Trophoblast cell (in vitro differentiated cells and primary cell): ENCODE data around the gene PAX2.

ENCODE experiments used
- DNase-seq, 2 donors: peaks; one replicate each; pipeline ENCODE4 v3.0.0-alpha.2; 2016
- H2AFZ ChIP-seq: 2 replicates; pipeline ENCODE4 v1.6.1; 2013; ENCODE audit warnings: low read length, moderate library complexity, mild to moderate bottlenecking; ENCODE audit not compliant: insufficient read depth, poor library complexity
- H2AK5ac ChIP-seq: 2 replicates; pipeline ENCODE4 v1.6.1; 2013; ENCODE audit warnings: mild to moderate bottlenecking, low read length
- H2BK120ac ChIP-seq: 2 replicates; pipeline ENCODE4 v1.6.1; 2013; ENCODE audit warnings: low read length, mild to moderate bottlenecking, moderate library complexity; ENCODE audit not compliant: insufficient read depth, poor library complexity
- H2BK12ac ChIP-seq: 2 replicates; pipeline ENCODE4 v1.6.1; 2013; ENCODE audit warnings: mild to moderate bottlenecking, low read length, moderate library complexity
- H2BK5ac ChIP-seq: 2 replicates; pipeline ENCODE4 v1.6.1; 2013; ENCODE audit warnings: low read length, low read depth, moderate library complexity, mild to moderate bottlenecking; ENCODE audit not compliant: poor library complexity
- H3K14ac ChIP-seq: 2 replicates; pipeline ENCODE4 v1.6.1; 2013; ENCODE audit warnings: mild to moderate bottlenecking, low read length
- H3K18ac ChIP-seq: 2 replicates; pipeline ENCODE4 v1.6.1; 2013; ENCODE audit warnings: mild to moderate bottlenecking, low read length
- H3K23ac ChIP-seq: 2 replicates; pipeline ENCODE4 v1.6.1; 2013; ENCODE audit warnings: low read length
- H3K27ac ChIP-seq: 2 replicates; pipeline ENCODE4 v1.5.1; 2013; ENCODE audit warnings: low read depth, mild to moderate bottlenecking, inconsistent platforms, low read length, moderate library complexity
- H3K27me3 ChIP-seq: 2 replicates; pipeline ENCODE4 v1.6.1; 2013; ENCODE audit warnings: inconsistent platforms, mild to moderate bottlenecking, low read length, moderate library complexity; ENCODE audit not compliant: insufficient read depth
- H3K36me3 ChIP-seq, 2 experiments: 1 replicate in 1 of 2; 2 replicates in 1 of 2; pipeline ENCODE4 v1.6.1; 2013; ENCODE audit warnings: low read length in 2 of 2, mild to moderate bottlenecking in 2 of 2, moderate library complexity in 1 of 2; ENCODE audit not compliant: insufficient read depth in 2 of 2, control insufficient read depth in 1 of 2
- H3K4ac ChIP-seq: 2 replicates; pipeline ENCODE4 v1.6.1; 2013; ENCODE audit warnings: low read depth, mild to moderate bottlenecking, low read length, moderate library complexity
- H3K4me1 ChIP-seq, 2 experiments: 1 replicate in 1 of 2; 2 replicates in 1 of 2; pipeline ENCODE4 v1.6.1; 2013; ENCODE audit warnings: low read length in 2 of 2, mild to moderate bottlenecking in 2 of 2, moderate library complexity in 1 of 2; ENCODE audit not compliant: insufficient read depth in 2 of 2, control insufficient read depth in 1 of 2
- H3K4me2 ChIP-seq: 2 replicates; pipeline ENCODE4 v1.6.1; 2013; ENCODE audit warnings: inconsistent platforms, mild to moderate bottlenecking, low read length, moderate library complexity
- H3K4me3 ChIP-seq: 2 replicates; pipeline ENCODE4 v1.5.1; 2013; ENCODE audit warnings: mild to moderate bottlenecking, low read depth, low read length, inconsistent platforms
- H3K79me1 ChIP-seq: one replicate; pipeline ENCODE4 v1.6.1; 2013; ENCODE audit warnings: low read length
- H3K79me2 ChIP-seq: 2 replicates; pipeline ENCODE4 v1.6.1; 2013; ENCODE audit warnings: low read length, mild to moderate bottlenecking; ENCODE audit not compliant: control insufficient read depth, insufficient read depth, poor library complexity
- H3K9ac ChIP-seq: 2 replicates; pipeline ENCODE4 v1.6.1; 2013; ENCODE audit warnings: mild to moderate bottlenecking, low read length
- H3K9me3 ChIP-seq: 2 replicates; pipeline ENCODE4 v1.6.1; 2013; ENCODE audit warnings: low read depth, mild to moderate bottlenecking, control low read depth, inconsistent platforms, low read length; ENCODE audit not compliant: insufficient read depth
- H4K12ac ChIP-seq: 2 replicates; pipeline ENCODE4 v1.6.1; 2013; ENCODE audit warnings: low read depth, mild to moderate bottlenecking, low read length, moderate library complexity
- H4K8ac ChIP-seq: 2 replicates; pipeline ENCODE4 v1.6.1; 2013; ENCODE audit warnings: low read depth, mild to moderate bottlenecking, low read length, moderate library complexity
- H4K91ac ChIP-seq: one replicate; pipeline ENCODE4 v1.6.1; 2013; ENCODE audit warnings: low read depth, mild to moderate bottlenecking, low read length, moderate library complexity
- WGBS: extraction: QIAGEN DNeasy Blood & Tissue Kit; methylation state at CpG from one replicate; pipeline ENCODE4 v1.1.7; 2013; ENCODE audit warnings: missing lambda C conversion rate; ENCODE audit not compliant: insufficient read length, insufficient coverage; ENCODE audit errors: extremely low coverage; 5-methylcytosine and 5-hydroxymethylcytosine counted together

Gene PAX2

GRCh38 chr10:100730725-100731406 lies 14.5 kb upstream of the PAX2 start:
- Histone ChIP-seq H2AK5ac (no peak overlapping the region), H3K4me3 (no peak overlapping the region), H3K79me2 (no peaks in the 10 kb centered on the region), H3K79me1 (no peaks in the 10 kb centered on the region), H3K4me1 (peaks cover 0 to 3% of the 10 kb centered on the region in 2 experiments), H3K27ac (no peak overlapping the region), H3K36me3 (no peaks in the 10 kb centered on the region), H2BK120ac (no peak overlapping the region), H3K4ac (no peak overlapping the region), H2AFZ (no peak overlapping the region), H3K9me3 (peaks cover 8% of the 10 kb centered on the region), H4K8ac (no peak overlapping the region), H2BK5ac (no peak overlapping the region), H3K27me3 (peaks cover 86% of the 10 kb centered on the region), H4K91ac (no peak overlapping the region), H4K12ac (no peak overlapping the region), H3K14ac (no peak overlapping the region), H3K18ac (no peak overlapping the region), H3K4me2 (peak overlapping the region; percentile 16), H3K9ac (no peak overlapping the region), H3K23ac (no peak overlapping the region), H2BK12ac (no peak overlapping the region)
- peak; percentile 81 to 86 for DNase-seq
- no CpG with 5 or more reads among the region's 49 CpGs for WGBS

- no peak overlapping the region for H2BK5ac ChIP-seq
- no peak overlapping the region for H4K8ac ChIP-seq
- H2BK12ac ChIP-seq = no peak overlapping the region
- H3K4ac ChIP-seq = no peak overlapping the region
- no peak overlapping the region for H3K23ac ChIP-seq
- no peak overlapping the region for H3K4me3 ChIP-seq
- H3K27me3 ChIP-seq = peaks cover 86% of the 10 kb centered on the region
- H3K36me3 ChIP-seq = no peaks in the 10 kb centered on the region
- no peak overlapping the region for H4K12ac ChIP-seq
- H3K27ac ChIP-seq = no peak overlapping the region
- no peak overlapping the region for H2AK5ac ChIP-seq
- H2BK120ac ChIP-seq = no peak overlapping the region
- no peak for DNase-seq
- no peaks in the 10 kb centered on the region for H3K79me2 ChIP-seq
- peaks cover 0 to 3% of the 10 kb centered on the region in 2 experiments for H3K4me1 ChIP-seq
- no peak overlapping the region for H3K14ac ChIP-seq
- peaks cover 8% of the 10 kb centered on the region for H3K9me3 ChIP-seq
- H3K4me2 ChIP-seq = no peak overlapping the region
- no peak overlapping the region for H2AFZ ChIP-seq
- no peak overlapping the region for H3K18ac ChIP-seq
- H3K79me1 ChIP-seq = no peaks in the 10 kb centered on the region
- no CpG with 5 or more reads among the region's 24 CpGs for WGBS
- no peak overlapping the region for H3K9ac ChIP-seq
- H4K91ac ChIP-seq = no peak overlapping the region
Observed at GRCh38 chr10:100731407-100732240, 13.8 kb upstream of the PAX2 start.

DNA sequence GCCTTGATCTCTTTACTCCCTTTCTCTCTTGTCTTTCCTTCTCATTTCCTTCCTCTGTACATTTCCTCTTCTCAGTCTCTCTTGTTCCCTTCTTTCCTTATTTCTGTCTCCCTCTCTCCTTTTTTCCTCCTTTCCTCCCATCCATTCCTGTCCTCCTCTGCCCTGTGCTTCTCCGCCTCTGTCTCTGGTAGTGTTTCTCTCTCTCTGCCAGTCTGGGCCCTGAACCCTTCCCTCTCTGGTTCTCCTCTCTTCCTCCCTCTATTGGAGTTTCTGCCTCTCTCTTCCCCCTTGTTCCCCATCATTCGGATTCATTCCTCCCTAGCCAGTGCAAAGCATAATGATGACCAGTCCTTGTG lies 13.2 kb upstream of the PAX2 start:
- no peaks in the 10 kb centered on the region for H3K36me3 ChIP-seq
- H4K91ac ChIP-seq = no peak overlapping the region
- no peak overlapping the region for H2AK5ac ChIP-seq
- no peak overlapping the region for H4K12ac ChIP-seq
- H3K14ac ChIP-seq = no peak overlapping the region
- DNase-seq = no peak
- peak overlapping the region; percentile 87 for H3K23ac ChIP-seq
- H2BK12ac ChIP-seq = no peak overlapping the region
- H4K8ac ChIP-seq = no peak overlapping the region
- H3K4me2 ChIP-seq = no peak overlapping the region
- no peak overlapping the region for H3K27ac ChIP-seq
- H3K18ac ChIP-seq = no peak overlapping the region
- H3K4me3 ChIP-seq = no peak overlapping the region
- H2BK5ac ChIP-seq = no peak overlapping the region
- H3K9ac ChIP-seq = no peak overlapping the region
- no peak overlapping the region for H2AFZ ChIP-seq
- H3K4me1 ChIP-seq = peaks cover 0 to 3% of the 10 kb centered on the region in 2 experiments
- peaks cover 8% of the 10 kb centered on the region for H3K9me3 ChIP-seq
- H3K79me1 ChIP-seq = no peaks in the 10 kb centered on the region
- no peaks in the 10 kb centered on the region for H3K79me2 ChIP-seq
- H2BK120ac ChIP-seq = no peak overlapping the region
- WGBS = no CpG with 5 or more reads among the region's 2 CpGs
- H3K4ac ChIP-seq = no peak overlapping the region
- peaks cover 90% of the 10 kb centered on the region for H3K27me3 ChIP-seq

GRCh38 chr10:100733329-100733728 lies 12.1 kb upstream of the PAX2 start:
- no peaks in the 10 kb centered on the region for H3K36me3 ChIP-seq
- no peaks in the 10 kb centered on the region for H3K79me2 ChIP-seq
- peaks cover 93% of the 10 kb centered on the region for H3K27me3 ChIP-seq
- no peak overlapping the region for H2BK5ac ChIP-seq
- no CpG with 5 or more reads among the region's 6 CpGs for WGBS
- no peak overlapping the region for H2AK5ac ChIP-seq
- H3K4ac ChIP-seq = no peak overlapping the region
- no peak overlapping the region for H3K9ac ChIP-seq
- H3K4me3 ChIP-seq = no peak overlapping the region
- no peak overlapping the region for H3K23ac ChIP-seq
- H2BK120ac ChIP-seq = no peak overlapping the region
- no peak overlapping the region for H2AFZ ChIP-seq
- H3K9me3 ChIP-seq = peaks cover 15% of the 10 kb centered on the region
- H4K12ac ChIP-seq = no peak overlapping the region
- no peak overlapping the region for H3K27ac ChIP-seq
- H3K4me2 ChIP-seq = no peak overlapping the region
- H4K8ac ChIP-seq = no peak overlapping the region
- no peak overlapping the region for H4K91ac ChIP-seq
- no peak for DNase-seq
- no peak overlapping the region for H3K18ac ChIP-seq
- peaks cover 0 to 3% of the 10 kb centered on the region in 2 experiments for H3K4me1 ChIP-seq
- H2BK12ac ChIP-seq = no peak overlapping the region
- H3K79me1 ChIP-seq = no peaks in the 10 kb centered on the region
- H3K14ac ChIP-seq = no peak overlapping the region
